GM23338 (cell line): ENCODE measurements around the gene ADGRL3. TPM values are rescaled to one million over a fixed set of nuclear protein-coding genes. Genes with fewer than 3 reads are reported as not detected.
A peak's percentile ranks its signal among the peaks of the same experiment; 100 is the strongest.
"Not testable (repeated sequence)": the region's sequence is repeated elsewhere in the genome, so short reads cannot be mapped to it uniquely, and the experiment has no call there.

Experiments used
- ATAC-seq: fragments of 200-7000 bp; cut with Tn5 transposase; 3 replicates; pipeline ENCODE4 v1.9.1; 2020
- DNase-seq: peaks from one replicate; pipeline ENCODE4 v3.0.0-alpha.2; 2015; ENCODE audit warnings: low spot score
- H2AFZ ChIP-seq: fragments of 200-600 bp; sonication (generic); 2 replicates; pipeline ENCODE4 v1.8.0; 2016; ENCODE audit warnings: antibody characterized with exemption, mild to moderate bottlenecking, moderate library complexity
- H3F3A ChIP-seq: fragments of 200-600 bp; sonication (generic); replicated peaks from 2 replicates; pipeline ENCODE4 v1.8.0; 2017; ENCODE audit warnings: antibody characterized with exemption, mixed run types, low read depth
- H3K27ac ChIP-seq: fragments of 200-600 bp; sonication (generic); 2 replicates; pipeline ENCODE4 v1.6.1; 2016; ENCODE audit warnings: low read depth
- H3K27me3 ChIP-seq: fragments of 200-600 bp; sonication (generic); 2 replicates; pipeline ENCODE4 v1.8.0; 2016; ENCODE audit warnings: mild to moderate bottlenecking, mixed run types, moderate library complexity; ENCODE audit not compliant: insufficient read depth
- H3K36me3 ChIP-seq: fragments of 200-600 bp; sonication (generic); 2 replicates; pipeline ENCODE4 v1.8.0; 2016; ENCODE audit warnings: mild to moderate bottlenecking; ENCODE audit not compliant: insufficient read depth
- H3K4me1 ChIP-seq: fragments of 200-600 bp; sonication (generic); 2 replicates; pipeline ENCODE4 v1.8.0; 2016; ENCODE audit warnings: mild to moderate bottlenecking, moderate library complexity; ENCODE audit not compliant: insufficient read depth
- H3K4me2 ChIP-seq: fragments of 200-600 bp; sonication (generic); 2 replicates; pipeline ENCODE4 v1.7.1; 2017; ENCODE audit warnings: mixed run types
- H3K4me3 ChIP-seq: fragments of 200-600 bp; sonication (generic); 2 replicates; pipeline ENCODE4 v1.6.1; 2016; ENCODE audit warnings: mixed run types
- H3K79me2 ChIP-seq: fragments of 200-600 bp; sonication (generic); replicated peaks from 2 replicates; pipeline ENCODE4 v1.8.0; 2017; ENCODE audit warnings: mild to moderate bottlenecking; ENCODE audit not compliant: insufficient read depth
- H3K9me2 ChIP-seq: fragments of 200-600 bp; sonication (generic); 2 replicates; pipeline ENCODE4 v1.8.0; 2017; ENCODE audit not compliant: insufficient read depth
- H4K20me1 ChIP-seq: fragments of 200-600 bp; sonication (generic); replicated peaks from 2 replicates; pipeline ENCODE4 v1.8.0; 2017; ENCODE audit warnings: mild to moderate bottlenecking; ENCODE audit not compliant: insufficient read depth
- H3K27ac Mint-ChIP-seq: 2 replicates; pipeline ENCODE4 v1.8.0; 2020; ENCODE audit warnings: inconsistent platforms, mild to moderate bottlenecking, moderate library complexity, mixed read lengths
- H3K27me3 Mint-ChIP-seq: 3 replicates; pipeline ENCODE4 v1.8.0; 2022; ENCODE audit warnings: low read depth, mild to moderate bottlenecking, moderate library complexity, mixed read lengths, inconsistent platforms; ENCODE audit not compliant: insufficient read depth, poor library complexity
- H3K36me3 Mint-ChIP-seq: 3 replicates; pipeline ENCODE4 v1.8.0; 2021; ENCODE audit warnings: low read depth, mild to moderate bottlenecking, inconsistent platforms, moderate library complexity, mixed read lengths
- H3K4me1 Mint-ChIP-seq: 3 replicates; pipeline ENCODE4 v1.8.0; 2020; ENCODE audit warnings: mild to moderate bottlenecking, inconsistent platforms, mixed read lengths
- H3K4me3 Mint-ChIP-seq: 3 replicates; pipeline ENCODE4 v1.8.0; 2021; ENCODE audit warnings: moderate library complexity, mild to moderate bottlenecking, inconsistent platforms, mixed read lengths
- H3K9me3 Mint-ChIP-seq: 3 replicates; pipeline ENCODE4 v1.8.0; 2020; ENCODE audit warnings: moderate library complexity, mild to moderate bottlenecking, inconsistent platforms, mixed read lengths
- CTCF ChIP-seq, 2 experiments: fragments of 200-600 bp in 1 of 2; sonication (generic) in 1 of 2; conservative IDR thresholded peaks; 2 replicates each; pipeline versions ENCODE4 v1.5.1 to v1.6.1; 2016 to 2017; ENCODE audit warnings: antibody characterized with exemption in 2 of 2, low read depth in 2 of 2, mild to moderate bottlenecking in 2 of 2, moderate library complexity in 1 of 2
- ETS1 ChIP-seq: IDR thresholded peaks from 2 replicates; pipeline ENCODE4 v1.6.1; 2016; ENCODE audit warnings: antibody characterized with exemption
- EZH2 ChIP-seq: fragments of 200-600 bp; sonication (generic); IDR thresholded peaks from one replicate; pipeline ENCODE4 v1.8.0; 2017; ENCODE audit warnings: antibody characterized with exemption, mild to moderate bottlenecking, low read depth; ENCODE audit not compliant: unreplicated experiment
- JUNB ChIP-seq: IDR thresholded peaks from one replicate; pipeline ENCODE4 v1.6.1; 2016; ENCODE audit warnings: antibody characterized with exemption; ENCODE audit not compliant: unreplicated experiment
- POLR2AphosphoS5 ChIP-seq: IDR thresholded peaks from 2 replicates; pipeline ENCODE4 v1.6.1; 2016; ENCODE audit warnings: antibody characterized with exemption, low read depth
- REST ChIP-seq: IDR thresholded peaks from one replicate; pipeline ENCODE4 v1.6.1; 2018; ENCODE audit warnings: antibody characterized with exemption; ENCODE audit not compliant: unreplicated experiment
- STAT1 ChIP-seq: IDR thresholded peaks from one replicate; pipeline ENCODE4 v1.6.1; 2016; ENCODE audit warnings: antibody characterized with exemption; ENCODE audit not compliant: unreplicated experiment
- ZNF114 ChIP-seq: fragments of 250-450 bp; sonication (Bioruptor Pico); IDR thresholded peaks from 2 replicates; pipeline ENCODE4 v1.5.0; 2020; ENCODE audit warnings: mild to moderate bottlenecking, moderate library complexity
- polyA plus RNA-seq: library from polyadenylated mRNA; unstranded; fragments of >200 nt; fragmentation: Nextera tagmentation; extraction: Ambion mirVana; gene quantifications from 2 replicates; pipeline ENCODE4 v1.2.1, GENCODE V29; 2016
- total RNA-seq: library from RNA; depleted of rRNA; stranded (reverse); fragments of >200 nt; shearing (Covaris generic); gene quantifications from 2 replicates; pipeline ENCODE4 v1.2.3, GENCODE V29; 2014

Gene ADGRL3
- total and polyA plus RNA-seq, 2 experiments from 2014 or later = 9.7 to 16.5 TPM

- no peak for TF ChIP-seq POLR2AphosphoS5
- TF ChIP-seq ZNF114 = no peak
- TF ChIP-seq STAT1 = no peak
- no peak for TF ChIP-seq EZH2
- no peak for TF ChIP-seq CTCF (conservative IDR thresholded peaks at IDR 0.05; ENCODE audit: low read depth in 2 of 2)
Measured at GRCh38 chr4:61638591-61638990, 438.5 kb downstream of the ADGRL3 start (continued).

- not testable (repeated sequence) for H3K36me3 Mint-ChIP-seq, H4K20me1 ChIP-seq, ATAC-seq, H3K27me3 Mint-ChIP-seq, H3K27me3 ChIP-seq, H3K79me2 ChIP-seq, H3F3A ChIP-seq, H3K9me2 ChIP-seq, H2AFZ ChIP-seq, H3K36me3 ChIP-seq
- Histone ChIP-seq H3K4me2 (peak overlapping the region; percentile 50; the same call in 1 of the 2 replicates), H3K4me1 (peaks cover 13% of the 10 kb centered on the region), H3K4me3 (peak overlapping the region; percentile 38), H3K27ac (0 out of 2 replicates have a peak overlapping the region, but pooled peaks have one; percentile 29)
- DNase-seq = peak; percentile 20
- H3K9me3 Mint-ChIP-seq = peaks cover 14% of the 10 kb centered on the region
- peak overlapping the region; percentile 48; the same call in 2 of the 3 replicates for H3K4me3 Mint-ChIP-seq
- H3K27ac Mint-ChIP-seq = peak overlapping the region; percentile 95
- H3K4me1 Mint-ChIP-seq = peaks cover 21% of the 10 kb centered on the region
Measured at GRCh38 chr4:61646746-61647350, 446.7 kb downstream of the ADGRL3 start.

- peaks cover 27% of the 10 kb centered on the region for H3K4me1 Mint-ChIP-seq
- peaks cover 13% of the 10 kb centered on the region for H3K4me1 ChIP-seq
- TF ChIP-seq ETS1 (no peak), ZNF114 (no peak), EZH2 (no peak), JUNB (no peak), REST (no peak), CTCF (conservative IDR thresholded peaks at IDR 0.05; ENCODE audit: low read depth in 2 of 2) (no peak)
Measured at GRCh38 chr4:61648264-61648663, 448.1 kb downstream of the ADGRL3 start.

More at GRCh38 chr4:61648264-61648663, 448.1 kb downstream of the ADGRL3 start:
- H3K27ac ChIP-seq = 0 out of 2 replicates have a peak overlapping the region, but pooled peaks have one; percentile 17
- Mint-ChIP-seq H3K4me3 (no peak overlapping the region), H3K27me3 (peaks cover 8% of the 10 kb centered on the region), H3K27ac (no peak overlapping the region), H3K36me3 (peaks cover 6% of the 10 kb centered on the region), H3K9me3 (peaks cover 12% of the 10 kb centered on the region)
- DNase-seq (no peak), ATAC-seq (no peak)
- H4K20me1 ChIP-seq = no peaks in the 10 kb centered on the region
- H3K79me2 ChIP-seq = no peaks in the 10 kb centered on the region
- H3K36me3 ChIP-seq = no peaks in the 10 kb centered on the region
- peak overlapping the region; percentile 4 for H3K4me2 ChIP-seq
- H2AFZ ChIP-seq = no peak overlapping the region
- H3K27me3 ChIP-seq = no peaks in the 10 kb centered on the region
- H3K9me2 ChIP-seq = no peaks in the 10 kb centered on the region
- no peaks in the 10 kb centered on the region for H3F3A ChIP-seq
- H3K4me3 ChIP-seq = no peak overlapping the region
